ENCODE data around the gene GGTLC1. TPM values are rescaled to one million over a fixed set of nuclear protein-coding genes. Genes with fewer than 3 reads are reported as not detected.

GGTLC1 gene
- total RNA-seq (ENCODE audit: unreplicated experiment) = not detected
- long read RNA-seq = 0 reads

DNA sequence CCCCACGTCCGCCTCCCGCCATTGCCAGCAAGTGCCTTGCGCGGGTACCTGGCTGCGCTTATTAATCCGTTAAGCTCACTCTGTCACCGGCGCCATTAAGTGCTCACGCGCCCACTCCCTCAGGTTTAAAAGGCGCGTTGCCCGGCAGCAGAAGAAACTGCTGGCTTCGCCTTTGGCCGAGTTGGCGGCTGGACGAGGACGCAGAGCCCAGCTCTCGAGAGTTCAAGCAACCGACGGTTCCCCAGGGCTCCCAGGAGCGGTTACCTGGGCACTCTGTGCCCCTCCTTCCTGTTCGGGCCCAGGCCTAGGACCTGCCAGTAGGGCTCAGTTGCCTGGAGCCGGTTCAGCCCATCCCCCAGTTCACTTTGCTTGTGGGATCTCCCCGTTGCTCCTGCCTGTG lies at the start of gene GGTLC1:
TSS of gene GGTLC1 (minus strand) at position 219 of the 400 bp plus-strand sequence. CDS start 2,168 bp downstream, outside the sequence.
- Mint-ChIP-seq H3K27me3 (ENCODE audit: unreplicated experiment) (peaks cover 4% of the 10 kb centered on the region), H3K27ac (ENCODE audit: unreplicated experiment) (no peak within 1 kb of the TSS), H3K4me1 (ENCODE audit: low read depth, unreplicated experiment) (no peaks in the 10 kb centered on the region), H3K4me3 (ENCODE audit: unreplicated experiment) (no peak within 1 kb of the TSS), H3K9me3 (ENCODE audit: unreplicated experiment) (no peaks in the 10 kb centered on the region), H3K36me3 (ENCODE audit: unreplicated experiment) (no peaks in the 10 kb centered on the region)
- no peak for DNase-seq
- TF ChIP-seq, protein P1, sequence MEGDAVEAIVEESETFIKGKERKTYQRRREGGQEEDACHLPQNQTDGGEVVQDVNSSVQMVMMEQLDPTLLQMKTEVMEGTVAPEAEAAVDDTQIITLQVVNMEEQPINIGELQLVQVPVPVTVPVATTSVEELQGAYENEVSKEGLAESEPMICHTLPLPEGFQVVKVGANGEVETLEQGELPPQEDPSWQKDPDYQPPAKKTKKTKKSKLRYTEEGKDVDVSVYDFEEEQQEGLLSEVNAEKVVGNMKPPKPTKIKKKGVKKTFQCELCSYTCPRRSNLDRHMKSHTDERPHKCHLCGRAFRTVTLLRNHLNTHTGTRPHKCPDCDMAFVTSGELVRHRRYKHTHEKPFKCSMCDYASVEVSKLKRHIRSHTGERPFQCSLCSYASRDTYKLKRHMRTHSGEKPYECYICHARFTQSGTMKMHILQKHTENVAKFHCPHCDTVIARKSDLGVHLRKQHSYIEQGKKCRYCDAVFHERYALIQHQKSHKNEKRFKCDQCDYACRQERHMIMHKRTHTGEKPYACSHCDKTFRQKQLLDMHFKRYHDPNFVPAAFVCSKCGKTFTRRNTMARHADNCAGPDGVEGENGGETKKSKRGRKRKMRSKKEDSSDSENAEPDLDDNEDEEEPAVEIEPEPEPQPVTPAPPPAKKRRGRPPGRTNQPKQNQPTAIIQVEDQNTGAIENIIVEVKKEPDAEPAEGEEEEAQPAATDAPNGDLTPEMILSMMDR (IDR thresholded peaks at IDR 0.05; ENCODE audit: partially characterized antibody, unreplicated experiment) = no peak

DNA sequence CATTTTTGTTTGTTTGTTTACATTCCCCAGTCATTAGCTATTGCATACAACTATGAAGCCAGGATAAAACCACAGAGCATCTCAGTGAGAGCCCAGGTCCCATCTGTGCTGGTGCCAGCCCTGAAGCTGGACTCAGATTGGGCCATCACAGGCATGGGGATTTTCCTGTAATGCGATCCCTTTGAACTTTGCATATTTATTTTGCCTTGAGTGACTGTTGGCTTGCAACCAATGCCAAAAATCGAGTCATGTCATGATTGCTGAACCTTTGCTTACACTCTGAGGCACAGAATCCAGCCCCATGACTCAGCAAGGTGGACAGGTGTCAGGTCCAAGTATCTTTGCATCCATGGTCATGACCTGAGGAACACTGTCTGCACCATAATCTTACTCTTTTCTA lies 46.2 kb upstream of the GGTLC1 start:
- H3K27ac Mint-ChIP-seq (ENCODE audit: unreplicated experiment) = no peak overlapping the region
- no peak overlapping the region for H3K4me3 Mint-ChIP-seq (ENCODE audit: unreplicated experiment)
- no peaks in the 10 kb centered on the region for H3K27me3 Mint-ChIP-seq (ENCODE audit: unreplicated experiment)
- DNase-seq = no peak
- H3K36me3 Mint-ChIP-seq (ENCODE audit: unreplicated experiment) = no peaks in the 10 kb centered on the region
- H3K4me1 Mint-ChIP-seq (ENCODE audit: low read depth, unreplicated experiment) = no peaks in the 10 kb centered on the region
- TF ChIP-seq, protein P1 (IDR thresholded peaks at IDR 0.05; ENCODE audit: partially characterized antibody, unreplicated experiment) = no peak
- H3K9me3 Mint-ChIP-seq (ENCODE audit: unreplicated experiment) = peaks cover 2% of the 10 kb centered on the region

DNA sequence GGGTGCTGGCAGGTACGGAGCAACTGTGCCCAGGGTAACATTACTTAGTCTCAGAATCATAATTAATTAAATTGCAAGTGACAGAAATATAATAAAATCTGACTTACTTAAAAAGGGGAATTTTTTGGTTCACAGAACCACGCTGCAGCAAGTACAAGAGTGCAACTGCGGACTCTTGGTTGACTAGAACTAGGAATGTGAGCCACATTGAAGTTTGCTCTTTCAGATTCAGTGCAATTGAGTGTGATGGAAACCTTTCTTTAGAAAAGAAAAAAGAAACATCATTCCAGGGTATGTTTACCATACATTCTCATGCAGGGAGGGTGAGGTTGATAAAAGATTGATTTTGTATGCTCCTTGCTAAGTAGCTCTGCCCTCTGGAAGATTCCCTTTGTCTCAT lies 45.0 kb upstream of the GGTLC1 start:
- Mint-ChIP-seq H3K27me3 (ENCODE audit: unreplicated experiment) (no peaks in the 10 kb centered on the region), H3K36me3 (ENCODE audit: unreplicated experiment) (no peaks in the 10 kb centered on the region), H3K4me1 (ENCODE audit: low read depth, unreplicated experiment) (no peaks in the 10 kb centered on the region), H3K9me3 (ENCODE audit: unreplicated experiment) (peaks cover 2% of the 10 kb centered on the region), H3K4me3 (ENCODE audit: unreplicated experiment) (no peak overlapping the region), H3K27ac (ENCODE audit: unreplicated experiment) (no peak overlapping the region)
- DNase-seq = no peak
- TF ChIP-seq, protein P1 (IDR thresholded peaks at IDR 0.05; ENCODE audit: partially characterized antibody, unreplicated experiment) = no peak

DNA sequence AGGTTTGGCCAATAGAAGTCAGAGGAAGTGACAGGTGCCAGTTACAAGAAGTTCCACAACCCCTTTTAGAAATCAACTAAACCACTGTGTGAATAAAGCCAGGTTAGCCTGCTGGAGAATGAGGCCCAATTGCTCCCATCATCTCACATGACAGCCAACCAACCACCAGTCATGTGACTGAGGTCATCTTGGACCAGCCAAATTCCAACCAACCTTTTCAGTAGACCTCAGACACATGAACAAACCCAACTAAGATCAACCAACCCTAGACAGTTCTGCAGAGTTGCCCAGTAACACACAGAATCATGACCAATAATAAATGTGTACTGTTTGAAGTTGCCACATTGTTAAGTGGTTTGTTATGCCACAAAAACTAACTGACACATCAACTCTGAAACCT lies 44.6 kb upstream of the GGTLC1 start:
- no peak overlapping the region for H3K27ac Mint-ChIP-seq (ENCODE audit: unreplicated experiment)
- no peaks in the 10 kb centered on the region for H3K27me3 Mint-ChIP-seq (ENCODE audit: unreplicated experiment)
- H3K36me3 Mint-ChIP-seq (ENCODE audit: unreplicated experiment) = no peaks in the 10 kb centered on the region
- peaks cover 2% of the 10 kb centered on the region for H3K9me3 Mint-ChIP-seq (ENCODE audit: unreplicated experiment)
- H3K4me1 Mint-ChIP-seq (ENCODE audit: low read depth, unreplicated experiment) = no peaks in the 10 kb centered on the region
- H3K4me3 Mint-ChIP-seq (ENCODE audit: unreplicated experiment) = no peak overlapping the region
- no peak for DNase-seq
- TF ChIP-seq, protein P1 (IDR thresholded peaks at IDR 0.05; ENCODE audit: partially characterized antibody, unreplicated experiment) = no peak

DNA sequence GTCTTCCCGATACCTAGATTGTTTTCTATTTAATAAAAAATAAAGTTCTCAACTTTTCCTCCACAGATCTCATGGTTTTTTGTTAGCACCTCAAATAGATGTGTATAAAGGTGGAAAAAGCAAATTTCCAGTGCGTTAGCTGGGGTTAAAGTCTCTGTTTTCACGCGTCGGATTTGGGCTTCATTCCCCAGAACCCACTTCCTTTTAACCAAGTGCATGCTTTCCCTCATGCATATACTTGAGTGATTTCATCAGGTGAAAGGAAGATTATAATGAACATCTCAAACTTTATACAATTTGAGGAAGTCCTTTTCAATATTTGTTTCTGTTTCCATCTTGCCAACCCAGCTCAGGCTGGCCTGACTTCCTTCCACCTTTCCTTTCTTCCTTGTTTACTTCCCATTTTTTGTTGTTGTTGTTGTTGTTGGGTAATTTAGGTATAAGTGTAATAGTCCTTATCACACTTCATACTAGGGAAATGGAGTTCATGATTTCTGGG lies 43.9 kb upstream of the GGTLC1 start:
- Mint-ChIP-seq H3K4me3 (ENCODE audit: unreplicated experiment) (no peak overlapping the region), H3K36me3 (ENCODE audit: unreplicated experiment) (no peaks in the 10 kb centered on the region), H3K9me3 (ENCODE audit: unreplicated experiment) (peaks cover 2% of the 10 kb centered on the region), H3K27ac (ENCODE audit: unreplicated experiment) (no peak overlapping the region), H3K4me1 (ENCODE audit: low read depth, unreplicated experiment) (no peaks in the 10 kb centered on the region), H3K27me3 (ENCODE audit: unreplicated experiment) (no peaks in the 10 kb centered on the region)
- no peak for DNase-seq
- TF ChIP-seq, protein P1 (IDR thresholded peaks at IDR 0.05; ENCODE audit: partially characterized antibody, unreplicated experiment) = no peak

Measured in glutamatergic neuron (in vitro differentiated cells).